AG04449 (cell line): ENCODE results near the gene CCDC74B.
"Not testable (repeated sequence)": the region's sequence is repeated elsewhere in the genome, so short reads cannot be mapped to it uniquely, and the experiment has no call there.

Source experiments
- CTCF ChIA-PET: fragments of 350-600 bp; formaldehyde crosslinking; extraction: SDS; loops from one replicate; lab custom pipeline; 2021; ENCODE audit warnings: antibody characterized with exemption; lab: Yijun Ruan, JAX
- POLR2A ChIA-PET: fragments of 400-600, 350-600 bp; formaldehyde crosslinking; extraction: SDS; loops from one replicate; lab custom pipeline; 2020; ENCODE audit warnings: antibody characterized with exemption, inconsistent platforms; lab: Yijun Ruan, JAX
- DNase-seq: peaks from one replicate; pipeline ENCODE4 v3.0.0-alpha.2; 2010; ENCODE audit warnings: low read depth, low spot score
- H3K4me3 ChIP-seq: 2 replicates; pipeline ENCODE4 v1.5.1; 2011; ENCODE audit warnings: low read depth, mild to moderate bottlenecking, control low read depth, low read length
- TF ChIP-seq, protein P1 (sequence below): IDR thresholded peaks from one replicate; pipeline ENCODE4 v1.5.1; 2011; ENCODE audit warnings: mild to moderate bottlenecking, moderate library complexity, low read length, control low read depth, inconsistent platforms; ENCODE audit not compliant: insufficient read depth; ENCODE audit errors: missing control alignments

The CCDC74B gene

GRCh38 chr2:130145006-130145414 lies at the start of gene CCDC74B:
CCDC74B (minus strand) TSS chr2:130145112; CDS start chr2:130144996, 116 bp downstream.
- POLR2A ChIA-PET, DNase-seq: not testable (repeated sequence)
- CTCF ChIA-PET, result interaction anchor here (0.6 kb wide), 1 partner anchor 186 kb away, joined by 3 read pairs; no protein-coding TSS in a partner anchor
- H3K4me3 ChIP-seq, result peak within 1 kb of the TSS; percentile 53

- DNase-seq, H3K4me3 ChIP-seq, POLR2A ChIA-PET, CTCF ChIA-PET: not testable (repeated sequence)
Observed at GRCh38 chr2:130193824-130194223, 48.9 kb upstream of the CCDC74B start.

GRCh38 chr2:130192451-130192850 lies 47.5 kb upstream of the CCDC74B start:
- CTCF ChIA-PET, DNase-seq, POLR2A ChIA-PET, H3K4me3 ChIP-seq: not testable (repeated sequence)

DNA sequence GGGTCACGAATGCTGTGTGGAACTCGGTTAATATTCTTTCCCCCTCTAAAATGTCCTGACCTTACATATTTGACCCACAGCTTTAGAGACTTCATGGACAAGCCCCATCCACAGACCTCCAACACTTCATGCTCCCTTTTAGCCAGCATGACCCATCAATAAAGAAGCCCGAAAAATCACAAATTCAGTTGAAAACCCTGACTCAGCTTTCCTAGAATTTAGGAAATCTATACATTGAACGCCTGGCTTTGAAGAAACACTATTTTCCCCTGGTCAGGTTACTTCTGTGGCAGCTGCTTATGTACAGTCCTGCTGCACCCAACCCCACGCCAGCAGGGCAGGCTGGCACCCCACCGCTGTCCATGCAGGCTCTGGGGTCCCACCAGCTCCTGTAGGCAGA lies 46.4 kb upstream of the CCDC74B start:
- POLR2A ChIA-PET, H3K4me3 ChIP-seq, DNase-seq: not testable (repeated sequence)
- CTCF ChIA-PET, result interaction anchor here (1.4 kb wide), 1 partner anchor 10 kb away, joined by 4 read pairs; the partner anchor contains the start of genes MZT2B and SMPD4

- TF ChIP-seq, protein P1, sequence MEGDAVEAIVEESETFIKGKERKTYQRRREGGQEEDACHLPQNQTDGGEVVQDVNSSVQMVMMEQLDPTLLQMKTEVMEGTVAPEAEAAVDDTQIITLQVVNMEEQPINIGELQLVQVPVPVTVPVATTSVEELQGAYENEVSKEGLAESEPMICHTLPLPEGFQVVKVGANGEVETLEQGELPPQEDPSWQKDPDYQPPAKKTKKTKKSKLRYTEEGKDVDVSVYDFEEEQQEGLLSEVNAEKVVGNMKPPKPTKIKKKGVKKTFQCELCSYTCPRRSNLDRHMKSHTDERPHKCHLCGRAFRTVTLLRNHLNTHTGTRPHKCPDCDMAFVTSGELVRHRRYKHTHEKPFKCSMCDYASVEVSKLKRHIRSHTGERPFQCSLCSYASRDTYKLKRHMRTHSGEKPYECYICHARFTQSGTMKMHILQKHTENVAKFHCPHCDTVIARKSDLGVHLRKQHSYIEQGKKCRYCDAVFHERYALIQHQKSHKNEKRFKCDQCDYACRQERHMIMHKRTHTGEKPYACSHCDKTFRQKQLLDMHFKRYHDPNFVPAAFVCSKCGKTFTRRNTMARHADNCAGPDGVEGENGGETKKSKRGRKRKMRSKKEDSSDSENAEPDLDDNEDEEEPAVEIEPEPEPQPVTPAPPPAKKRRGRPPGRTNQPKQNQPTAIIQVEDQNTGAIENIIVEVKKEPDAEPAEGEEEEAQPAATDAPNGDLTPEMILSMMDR, result no peak
- no peak for DNase-seq
- no peak overlapping the region for H3K4me3 ChIP-seq
- ChIA-PET POLR2A (interaction anchor here (0.6 kb wide), 1 partner anchor 142 kb away, joined by 3 read pairs; no protein-coding TSS in a partner anchor), CTCF (interaction anchor here (1.4 kb wide), 1 partner anchor 9 kb away, joined by 4 read pairs; the partner anchor contains the start of genes MZT2B and SMPD4)
Observed at GRCh38 chr2:130190237-130190636, 45.3 kb upstream of the CCDC74B start.

- POLR2A ChIA-PET, H3K4me3 ChIP-seq, DNase-seq: not testable (repeated sequence)
- CTCF ChIA-PET, result interaction anchor here (1.7 kb wide), 1 partner anchor 1298 kb away, joined by 5 read pairs; no protein-coding TSS in a partner anchor
Observed at GRCh38 chr2:130188958-130189357, 44.0 kb upstream of the CCDC74B start.

DNA sequence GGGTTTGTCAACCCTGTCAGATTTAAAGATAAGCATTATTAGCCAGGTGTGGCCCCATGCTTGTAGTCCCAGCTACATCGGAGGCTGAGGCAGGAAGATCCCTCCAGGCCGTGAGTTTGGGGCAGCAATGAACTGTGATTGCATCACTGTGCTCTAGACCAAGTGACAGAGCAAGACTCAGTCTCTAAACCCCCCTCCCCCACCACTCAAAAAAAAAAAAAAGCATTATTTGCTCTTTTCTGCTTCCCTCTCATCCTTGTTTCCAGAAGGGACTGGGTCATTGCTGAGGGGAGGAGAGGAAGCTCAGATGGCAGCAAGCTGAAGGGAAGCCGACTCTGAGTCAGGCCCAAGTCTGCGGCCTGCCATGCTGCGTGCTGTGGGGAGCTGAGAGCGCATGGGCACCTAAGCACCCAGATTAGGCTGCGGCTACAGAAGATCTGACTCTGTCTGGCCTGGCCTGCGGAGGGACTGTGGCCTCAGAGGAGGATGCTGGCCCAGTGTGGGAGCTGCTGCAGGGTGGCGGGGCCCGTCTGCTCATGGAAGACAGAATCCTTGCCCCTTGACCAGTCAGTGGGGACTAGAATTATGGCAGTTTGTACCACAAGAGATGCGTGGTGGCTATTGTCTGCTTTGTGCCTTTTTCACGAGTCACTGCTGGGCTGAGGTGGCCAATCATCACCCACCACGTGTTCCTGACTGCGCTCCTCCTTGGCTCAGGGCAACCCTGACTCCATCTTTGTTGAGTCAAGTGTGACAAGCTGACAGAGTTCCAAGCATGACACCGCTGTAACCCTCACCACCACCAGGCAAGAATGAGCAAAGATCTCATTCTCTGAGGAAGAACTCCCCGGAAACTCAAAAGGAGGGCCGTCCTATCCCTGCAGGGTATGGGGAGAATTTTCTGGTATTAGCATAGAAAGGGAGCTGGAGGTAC lies 43.2 kb upstream of the CCDC74B start:
- CTCF ChIA-PET, result interaction anchor here (1.7 kb wide), 1 partner anchor 1299 kb away, joined by 5 read pairs; no protein-coding TSS in a partner anchor
- H3K4me3 ChIP-seq, POLR2A ChIA-PET, DNase-seq: not testable (repeated sequence)

- POLR2A ChIA-PET, result no interaction called here
Observed at GRCh38 chr2:130187268-130187667, 42.4 kb upstream of the CCDC74B start.

DNA sequence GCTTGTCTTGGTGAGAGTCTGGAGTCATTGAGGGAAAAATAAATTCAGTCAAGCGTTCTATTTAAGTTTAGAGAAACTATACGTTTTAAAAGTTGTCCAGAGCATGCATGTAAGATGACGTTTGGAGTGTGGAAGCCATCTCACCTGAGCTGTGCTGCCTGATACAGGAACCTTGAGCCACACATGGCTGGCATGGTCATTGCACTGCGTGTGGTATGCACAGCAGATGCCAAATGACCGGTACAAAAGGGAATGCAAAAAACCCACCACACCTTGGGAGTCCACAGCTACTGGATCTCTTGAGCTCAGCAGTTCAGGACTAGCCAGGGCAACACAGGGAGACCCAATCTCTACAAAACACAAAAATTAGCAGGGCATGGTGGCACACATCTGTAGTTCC lies 41.5 kb upstream of the CCDC74B start:
- POLR2A ChIA-PET, result interaction anchor here (1.3 kb wide), 1 partner anchor 1301 kb away, joined by 3 read pairs; no protein-coding TSS in a partner anchor
- DNase-seq, result no peak
- TF ChIP-seq, protein P1, result no peak
- no peak overlapping the region for H3K4me3 ChIP-seq
- CTCF ChIA-PET, result no interaction called here

More at GRCh38 chr2:130187268-130187667, 42.4 kb upstream of the CCDC74B start:
- H3K4me3 ChIP-seq, result no peak overlapping the region
- TF ChIP-seq, protein P1, result no peak
- CTCF ChIA-PET, result interaction anchor here (1.7 kb wide), 1 partner anchor 1300 kb away, joined by 5 read pairs; no protein-coding TSS in a partner anchor
- DNase-seq, result no peak
